GM04504 (cell line): ENCODE results near the gene RPP25.
"Not testable (repeated sequence)": the region's sequence is repeated elsewhere in the genome, so short reads cannot be mapped to it uniquely, and the experiment has no call there.

ENCODE experiments used
- DNase-seq: peaks from one replicate; pipeline ENCODE4 v3.0.0-alpha.2; 2012; ENCODE audit warnings: low read depth

Gene RPP25

GRCh38 chr15:74962671-74963070, 6.1 kb upstream of the RPP25 start:
- no peak for DNase-seq

DNA sequence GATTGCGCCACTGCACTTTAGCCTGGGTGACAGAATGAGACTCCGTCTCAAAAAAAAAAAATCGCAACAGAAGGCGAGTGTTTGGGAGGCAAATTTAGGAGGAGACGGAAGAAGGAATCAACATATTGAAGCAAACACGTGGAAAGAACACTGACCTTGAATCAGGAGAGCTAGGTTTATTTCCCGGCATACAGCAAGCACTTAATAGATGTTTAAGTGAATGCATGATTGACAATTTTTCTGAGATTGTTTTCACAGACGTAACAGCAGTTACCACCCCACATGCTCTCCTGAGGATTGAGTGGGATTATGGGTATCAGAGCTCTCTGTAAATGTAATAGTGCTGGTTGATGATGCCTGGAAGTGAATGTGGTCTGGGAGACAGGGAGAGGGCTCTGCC, 5.6 kb upstream of the RPP25 start:
- DNase-seq: no peak

DNA sequence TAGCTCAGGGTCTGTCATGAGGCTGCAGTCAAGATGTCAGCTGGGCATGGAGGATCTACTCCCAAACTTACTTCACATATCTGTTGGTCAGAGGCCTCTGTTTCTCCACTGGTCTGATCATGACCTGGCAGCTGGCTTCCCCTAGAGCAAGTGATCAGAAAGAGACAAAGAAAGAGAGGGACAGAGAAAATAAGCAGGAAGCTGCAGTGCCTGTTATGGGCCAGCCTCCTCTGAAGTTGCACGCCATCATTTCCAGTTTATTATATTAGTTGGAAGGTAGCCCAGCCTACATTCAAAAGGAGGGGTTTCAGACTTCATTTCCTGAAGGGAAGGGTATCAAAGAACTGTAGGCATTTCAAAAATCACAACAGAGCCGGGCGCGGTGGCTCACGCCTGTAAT, 5.0 kb upstream of the RPP25 start:
- no peak for DNase-seq

- DNase-seq: no peak
These were observed 4.5 kb upstream of the RPP25 start for GRCh38 chr15:74960995-74961588.

DNA sequence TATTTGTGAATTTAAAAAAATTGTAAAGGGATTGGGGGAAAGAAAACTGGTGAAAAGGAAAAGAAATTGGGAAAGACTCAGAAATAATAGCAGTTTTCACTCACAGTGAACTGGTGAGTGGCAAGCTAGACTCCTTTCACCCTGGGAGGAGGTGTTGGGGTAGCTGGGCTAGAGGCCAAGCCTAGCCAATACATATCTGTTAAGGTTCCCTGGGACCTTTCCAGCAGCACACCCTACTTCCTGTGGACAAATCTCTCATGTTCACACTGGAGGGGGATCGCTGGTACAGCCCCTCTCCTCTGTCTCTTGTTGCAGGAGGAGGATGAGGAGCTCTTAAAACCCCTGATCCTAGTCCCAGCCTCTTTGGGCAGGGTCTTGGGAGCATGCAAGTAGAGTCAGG, 3.7 kb upstream of the RPP25 start:
- no peak for DNase-seq

GRCh38 chr15:74959586-74959939, 3.0 kb upstream of the RPP25 start:
- no peak for DNase-seq

- DNase-seq: no peak
These were observed 2.5 kb upstream of the RPP25 start for GRCh38 chr15:74958908-74959585.

GRCh38 chr15:74958320-74958907, 1.8 kb upstream of the RPP25 start:
- DNase-seq: no peak

DNA sequence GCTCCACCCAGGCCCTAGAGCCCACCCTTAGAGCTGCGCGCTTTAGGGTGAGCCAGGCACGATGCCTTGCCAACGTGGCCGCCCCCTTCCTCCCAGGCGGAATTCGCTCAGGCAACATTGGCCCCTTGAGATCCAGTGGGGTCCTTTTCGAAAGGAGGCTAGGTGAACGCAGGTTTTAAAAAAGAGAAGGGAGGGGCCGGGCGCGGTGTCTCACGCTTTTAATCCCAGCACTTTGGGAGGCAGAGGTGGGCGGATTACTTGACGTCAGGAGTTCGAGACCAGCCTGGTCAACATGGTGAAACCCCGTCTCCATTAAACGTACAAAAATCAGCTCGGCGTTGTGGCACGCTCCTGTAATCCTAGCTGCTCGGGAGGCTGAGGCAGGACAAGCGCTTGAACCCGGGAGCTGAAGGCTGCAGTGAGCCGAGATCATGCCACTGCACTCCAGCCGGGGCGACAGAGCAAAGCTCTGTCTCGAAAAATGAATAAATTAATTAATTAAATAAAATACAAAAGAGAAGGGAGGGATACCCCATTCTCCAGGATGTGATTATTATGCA, 984 bp upstream of the RPP25 start:
- no peak for DNase-seq

GRCh38 chr15:74955796-74956647, 550 bp downstream of the RPP25 start:
- no peak for DNase-seq

DNA sequence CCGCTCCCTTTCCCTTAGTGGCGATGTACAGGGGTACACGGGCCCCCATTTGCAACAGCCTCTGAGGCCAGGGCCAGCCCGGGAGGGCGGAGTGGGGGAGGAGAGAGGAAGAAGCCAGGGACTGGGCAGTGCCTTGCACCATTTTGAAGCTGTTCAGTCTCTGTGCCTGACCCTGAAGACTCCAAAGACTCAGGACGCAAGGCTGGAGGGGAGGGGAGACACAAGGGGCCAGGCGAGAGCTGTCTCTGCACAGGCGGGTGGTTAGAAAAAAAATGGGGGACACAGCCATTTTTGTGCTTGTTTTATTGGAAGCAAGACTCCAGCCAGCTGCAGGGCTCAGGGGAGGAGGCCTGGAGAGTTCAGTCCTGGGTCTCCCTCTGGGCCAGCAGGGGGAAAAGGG, 1.6 kb downstream of the RPP25 start:
- no peak for DNase-seq

DNA sequence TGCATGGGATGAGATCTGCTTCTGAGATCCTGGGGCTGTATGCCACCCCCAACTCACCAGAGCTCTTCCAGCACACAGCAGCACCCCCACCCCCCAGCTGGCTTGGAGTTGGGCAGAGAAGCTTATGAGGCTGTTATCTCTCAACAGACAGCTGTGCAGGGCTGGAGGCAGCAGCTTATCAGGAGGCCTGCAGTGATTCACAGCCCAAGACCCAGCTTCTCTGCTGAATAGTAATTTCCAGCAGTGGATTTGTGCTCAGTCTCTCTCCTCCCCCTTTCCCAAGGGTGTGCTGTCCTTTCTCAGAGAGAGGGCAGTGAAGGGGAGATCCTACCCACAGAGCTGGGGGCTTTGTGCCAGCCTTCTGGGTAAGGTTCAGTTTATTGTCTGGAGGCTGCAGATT, 2.1 kb downstream of the RPP25 start:
- no peak for DNase-seq

- no peak for DNase-seq
These were observed 5.6 kb downstream of the RPP25 start for GRCh38 chr15:74951006-74951405.

- DNase-seq: no peak
These were observed 6.3 kb downstream of the RPP25 start for GRCh38 chr15:74950078-74950908.

DNA sequence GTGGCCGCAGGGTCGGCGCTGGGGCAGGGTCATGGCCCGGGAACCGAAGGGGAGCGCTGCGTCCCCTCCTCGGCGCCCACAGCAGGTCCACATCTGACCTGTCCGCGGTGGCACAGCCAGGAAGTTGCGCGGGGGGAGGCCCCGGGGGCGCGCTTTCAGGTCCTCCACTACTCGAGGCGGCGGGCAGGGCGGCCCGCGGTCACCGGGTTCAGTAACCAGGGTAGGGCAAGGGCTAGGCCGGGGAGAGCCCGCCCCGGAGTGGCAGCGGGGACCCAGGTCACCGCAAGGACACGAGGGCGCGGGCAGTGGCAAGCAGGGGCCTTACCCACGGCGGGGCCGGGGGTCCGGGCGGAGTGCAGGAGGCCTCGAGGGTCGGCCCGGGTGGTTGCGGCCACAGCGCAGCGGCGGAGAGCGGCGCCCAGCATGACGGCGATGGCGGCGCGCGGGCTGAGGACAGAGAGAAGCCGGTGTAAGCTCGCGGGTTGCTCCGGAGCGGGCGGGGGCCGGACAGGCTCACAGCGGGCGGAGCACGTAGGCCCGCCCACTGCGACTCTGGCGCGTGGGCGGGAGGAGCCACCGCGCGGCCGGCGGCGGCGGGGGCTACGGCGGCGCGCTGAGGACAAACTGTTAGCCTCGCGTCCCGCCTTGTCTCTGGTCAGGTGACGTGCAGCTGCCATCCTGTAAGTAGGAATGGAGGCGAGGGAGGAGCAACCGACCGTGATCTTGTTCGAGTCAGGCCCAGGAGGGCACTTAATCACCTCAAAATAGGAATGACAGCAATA, 18.8 kb downstream of the RPP25 start, which contains the start of gene COX5A:
TSS of gene COX5A (minus strand) at position 484 of the 782 bp plus-strand sequence. CDS start at position 425, 59 bp downstream.
- DNase-seq: peak; percentile 91

- DNase-seq: no peak
These were observed 19.3 kb downstream of the RPP25 start for GRCh38 chr15:74937272-74937589.

GRCh38 chr15:74935193-74935592, 21.4 kb downstream of the RPP25 start:
- DNase-seq: not testable (repeated sequence)

DNA sequence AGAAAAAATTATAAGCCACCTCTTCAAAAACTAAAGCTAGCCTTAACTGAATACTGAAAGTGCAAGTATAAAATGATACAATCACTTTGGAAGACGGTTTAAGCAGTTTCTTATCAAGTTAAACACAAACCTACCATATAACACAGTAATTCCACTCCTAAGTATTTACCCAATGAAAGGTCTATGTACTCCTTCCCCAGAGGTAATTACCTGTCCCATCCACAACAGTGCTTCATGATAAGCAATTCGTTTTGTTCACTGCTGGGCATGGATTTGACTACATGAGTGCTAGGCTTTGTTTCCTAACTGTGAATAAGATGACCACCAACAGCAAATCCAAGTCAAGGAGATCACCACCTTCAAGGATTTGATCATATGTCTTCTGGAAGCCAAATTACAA, 23.0 kb downstream of the RPP25 start:
- no peak for DNase-seq

- DNase-seq: no peak
These were observed 27.8 kb downstream of the RPP25 start for GRCh38 chr15:74928771-74929198.

- DNase-seq: no peak
These were observed 32.0 kb downstream of the RPP25 start for GRCh38 chr15:74924525-74924924.

GRCh38 chr15:74920456-74920855, 36.1 kb downstream of the RPP25 start:
- no peak for DNase-seq
